Measurements from ENCODE around the gene PLEKHM1. TPM values are rescaled to one million over a fixed set of nuclear protein-coding genes. Genes with fewer than 3 reads are reported as not detected.
A peak's percentile ranks its signal among the peaks of the same experiment; 100 is the strongest.

PLEKHM1 gene
- total RNA-seq, 2 experiments from 2014 or later: 18.8 to 20.0 TPM

DNA sequence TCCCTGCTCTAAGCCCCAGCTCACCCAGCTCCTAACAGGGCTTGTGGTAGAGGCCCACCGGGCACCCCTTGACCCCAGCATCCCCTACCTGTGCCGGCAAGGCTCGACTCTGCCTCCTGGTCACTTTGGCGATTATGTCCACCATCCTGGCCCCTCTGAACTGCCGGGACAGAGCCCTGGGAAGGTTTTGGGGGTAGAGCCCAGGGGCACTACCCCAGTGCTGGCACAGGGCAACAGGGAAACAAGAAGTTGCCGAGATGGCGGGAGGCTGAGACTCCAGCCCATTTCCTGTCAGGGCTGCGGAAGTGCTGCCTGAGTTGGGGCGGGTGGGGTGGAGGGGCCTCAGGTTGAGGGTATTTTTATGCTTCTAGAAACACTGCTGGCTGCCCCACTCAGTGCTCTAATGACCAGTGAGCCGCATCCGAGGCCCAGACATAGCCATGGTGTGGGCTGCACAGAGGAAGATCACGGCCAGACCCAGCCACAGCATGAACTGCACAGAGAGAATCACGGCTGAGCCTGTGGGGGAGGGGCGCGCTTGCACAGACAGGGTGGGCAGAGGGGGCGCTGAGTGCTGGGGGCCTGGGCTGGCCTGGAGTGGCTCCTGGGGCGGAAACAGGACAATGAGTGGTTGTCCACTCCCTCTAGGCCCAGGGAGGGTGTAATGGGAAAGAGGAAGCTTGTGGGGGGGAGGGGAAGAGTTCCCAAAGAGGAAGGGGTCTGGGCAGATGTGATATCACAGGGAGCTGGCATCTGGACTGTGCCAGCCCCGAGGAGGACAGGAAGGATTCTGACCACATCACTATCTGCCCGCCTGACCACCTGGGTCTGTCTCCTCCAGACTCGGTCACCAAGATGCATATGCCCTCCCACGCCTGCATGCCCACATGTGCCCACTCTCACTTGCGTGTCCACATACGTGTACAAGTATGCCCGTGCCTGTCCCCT is 80.1 kb downstream of the PLEKHM1 start:
- intact Hi-C loops (cut with micrococcal nuclease): no loop called here
- Mint-ChIP-seq H3K9me3 (no peaks in the 10 kb centered on the region), H3K27ac (peak overlapping the region; percentile 99), H3K4me3 (peak overlapping the region; percentile 98), H3K4me1 (ENCODE audit: low read depth) (peaks cover 35% of the 10 kb centered on the region), H3K36me3 (ENCODE audit: low read depth) (peaks cover 15% of the 10 kb centered on the region), H3K27me3 (no peaks in the 10 kb centered on the region)
- DNase-seq (peak; percentile 79), ATAC-seq (peak; percentile 85)
- POLR2A ChIA-PET: interaction anchor here (0.6 to 2.5 kb wide), 8 partner anchors 10 to 343 kb away, joined by 3 to 14 read pairs (median 4); no protein-coding TSS in a partner anchor
- CTCF ChIA-PET: interaction anchor here (0.7 to 1.1 kb wide), 6 partner anchors 13 to 538 kb away, joined by 3 to 4 read pairs (median 3); partner anchors contain the start of gene ACBD4
- TF ChIP-seq, protein P1, sequence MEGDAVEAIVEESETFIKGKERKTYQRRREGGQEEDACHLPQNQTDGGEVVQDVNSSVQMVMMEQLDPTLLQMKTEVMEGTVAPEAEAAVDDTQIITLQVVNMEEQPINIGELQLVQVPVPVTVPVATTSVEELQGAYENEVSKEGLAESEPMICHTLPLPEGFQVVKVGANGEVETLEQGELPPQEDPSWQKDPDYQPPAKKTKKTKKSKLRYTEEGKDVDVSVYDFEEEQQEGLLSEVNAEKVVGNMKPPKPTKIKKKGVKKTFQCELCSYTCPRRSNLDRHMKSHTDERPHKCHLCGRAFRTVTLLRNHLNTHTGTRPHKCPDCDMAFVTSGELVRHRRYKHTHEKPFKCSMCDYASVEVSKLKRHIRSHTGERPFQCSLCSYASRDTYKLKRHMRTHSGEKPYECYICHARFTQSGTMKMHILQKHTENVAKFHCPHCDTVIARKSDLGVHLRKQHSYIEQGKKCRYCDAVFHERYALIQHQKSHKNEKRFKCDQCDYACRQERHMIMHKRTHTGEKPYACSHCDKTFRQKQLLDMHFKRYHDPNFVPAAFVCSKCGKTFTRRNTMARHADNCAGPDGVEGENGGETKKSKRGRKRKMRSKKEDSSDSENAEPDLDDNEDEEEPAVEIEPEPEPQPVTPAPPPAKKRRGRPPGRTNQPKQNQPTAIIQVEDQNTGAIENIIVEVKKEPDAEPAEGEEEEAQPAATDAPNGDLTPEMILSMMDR (IDR thresholded peaks at IDR 0.05): no peak

DNA sequence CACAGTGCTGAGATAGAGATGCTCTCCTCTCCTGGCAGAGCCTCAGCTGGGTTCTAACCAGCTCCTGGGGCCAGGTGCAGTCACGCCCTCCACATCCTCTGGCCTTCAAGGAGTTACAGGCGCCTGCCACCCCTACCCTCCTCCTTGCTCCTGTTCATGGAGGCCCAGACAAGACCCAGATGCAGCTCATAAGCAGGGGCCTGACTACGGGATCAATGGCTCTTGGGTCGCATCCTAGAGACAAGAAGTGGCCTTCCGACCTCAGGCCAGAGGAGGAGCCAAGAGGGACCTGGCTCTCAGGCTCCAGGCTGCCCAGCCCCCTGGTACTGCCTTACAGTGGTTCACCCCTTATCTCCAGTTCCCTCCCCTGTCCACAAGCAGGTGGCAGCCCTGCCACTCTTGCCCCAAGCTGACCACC is 80.9 kb downstream of the PLEKHM1 start:
- Mint-ChIP-seq H3K4me1 (ENCODE audit: low read depth) (peaks cover 35% of the 10 kb centered on the region), H3K4me3 (peak overlapping the region; percentile 98), H3K27ac (peak overlapping the region; percentile 99), H3K9me3 (no peaks in the 10 kb centered on the region), H3K27me3 (no peaks in the 10 kb centered on the region), H3K36me3 (ENCODE audit: low read depth) (peaks cover 17% of the 10 kb centered on the region)
- ChIA-PET POLR2A (interaction anchor here (1.0 to 2.1 kb wide), 5 partner anchors 9 to 261 kb away, joined by 3 to 14 read pairs (median 4); partner anchors contain the start of gene HEXIM1), CTCF (interaction anchor here (0.9 to 1.1 kb wide), 4 partner anchors 22 to 539 kb away, joined by 3 to 4 read pairs (median 3); partner anchors contain the start of gene ACBD4)
- TF ChIP-seq, protein P1 (IDR thresholded peaks at IDR 0.05): no peak
- ATAC-seq (peak; percentile 34), DNase-seq (peak; percentile 47)
- intact Hi-C loops (cut with micrococcal nuclease): no loop called here

DNA sequence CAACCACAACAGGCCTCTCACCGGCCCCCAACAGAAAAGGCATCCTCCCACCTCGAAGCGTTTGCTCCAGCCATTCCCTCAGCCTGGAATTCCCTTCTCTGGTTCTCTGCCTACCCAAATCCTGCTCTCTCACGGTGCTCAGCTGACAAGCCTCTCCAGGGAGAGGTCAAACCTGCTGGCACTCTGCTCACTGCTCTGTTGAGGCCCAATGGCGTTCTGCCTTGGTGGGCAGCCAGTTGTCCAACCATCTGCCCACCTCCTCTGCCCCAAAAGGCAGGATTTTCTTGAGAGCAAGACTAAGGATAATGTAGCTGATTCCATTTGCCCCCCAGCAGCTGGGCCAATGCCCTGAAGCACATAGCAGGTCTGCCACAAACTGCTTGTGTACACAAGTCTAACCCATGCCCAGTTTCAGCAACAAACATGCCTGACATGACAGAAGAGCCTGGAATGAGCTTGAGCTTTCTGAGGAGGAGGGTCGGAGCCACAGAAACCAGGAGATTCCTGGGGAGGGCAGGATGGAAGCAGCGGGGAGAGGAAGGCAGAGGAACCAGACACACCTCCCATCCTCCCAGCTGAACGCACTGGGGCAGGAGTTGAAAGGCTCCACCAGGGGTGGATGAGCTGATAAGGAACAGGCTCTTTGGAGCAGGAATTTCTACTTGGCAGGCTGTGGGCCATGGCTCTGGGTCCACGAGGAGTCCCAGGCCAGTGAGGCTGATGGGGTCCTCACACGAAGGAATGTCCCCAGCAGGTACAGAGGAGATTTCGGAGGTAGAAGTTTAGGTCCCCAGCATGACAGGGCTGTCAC is 81.7 kb downstream of the PLEKHM1 start:
- intact Hi-C loops (cut with micrococcal nuclease): no loop called here
- Mint-ChIP-seq H3K9me3 (no peaks in the 10 kb centered on the region), H3K4me3 (peak overlapping the region; percentile 98), H3K27ac (peak overlapping the region; percentile 99), H3K27me3 (no peaks in the 10 kb centered on the region), H3K4me1 (ENCODE audit: low read depth) (peaks cover 35% of the 10 kb centered on the region), H3K36me3 (ENCODE audit: low read depth) (peaks cover 22% of the 10 kb centered on the region)
- ATAC-seq (no peak), DNase-seq (no peak)
- ChIA-PET CTCF (interaction anchor here (0.9 to 1.5 kb wide), 7 partner anchors 12 to 544 kb away, joined by 3 to 4 read pairs (median 3); partner anchors contain the start of gene ACBD4), POLR2A (interaction anchor here (0.6 to 2.1 kb wide), 9 partner anchors 8 to 260 kb away, joined by 3 to 14 read pairs (median 4); partner anchors contain the start of gene HEXIM1)
- TF ChIP-seq, protein P1 (IDR thresholded peaks at IDR 0.05): no peak

DNA sequence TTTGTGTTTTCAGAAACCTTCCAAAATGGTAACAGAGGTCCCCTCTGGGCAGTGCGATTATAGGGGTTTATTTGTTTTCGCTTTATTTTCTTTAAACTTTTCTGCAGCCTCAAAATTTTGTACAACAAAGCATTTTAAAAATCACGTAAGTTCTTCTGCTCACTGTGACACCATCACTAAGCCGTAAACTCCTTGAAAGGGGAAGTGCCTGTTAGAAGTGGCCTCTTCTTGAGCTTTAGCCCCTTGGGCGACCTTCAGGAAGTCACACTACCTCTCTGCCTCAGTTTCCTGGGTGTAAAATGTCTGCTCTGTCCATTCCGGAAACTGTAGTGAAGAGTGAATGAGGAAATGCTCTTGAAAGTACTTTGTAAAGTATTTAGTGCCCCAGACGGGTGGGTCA is 84.4 kb downstream of the PLEKHM1 start:
- Mint-ChIP-seq H3K36me3 (ENCODE audit: low read depth) (peaks cover 31% of the 10 kb centered on the region), H3K27ac (no peak overlapping the region), H3K27me3 (no peaks in the 10 kb centered on the region), H3K9me3 (no peaks in the 10 kb centered on the region), H3K4me3 (no peak overlapping the region), H3K4me1 (ENCODE audit: low read depth) (peaks cover 26% of the 10 kb centered on the region)
- POLR2A ChIA-PET: no interaction called here
- TF ChIP-seq, protein P1 (IDR thresholded peaks at IDR 0.05): no peak
- ATAC-seq (no peak), DNase-seq (no peak)
- intact Hi-C loops (cut with micrococcal nuclease): no loop called here
- CTCF ChIA-PET: interaction anchor here (0.9 to 1.0 kb wide), 2 partner anchors 22 to 271 kb away, joined by 3 read pairs; partner anchors contain the start of gene ACBD4

All from activated CD8-positive, alpha-beta T cell treated with anti-CD3 and anti-CD28 coated beads for 36 hours (primary cell).